HepG2 (cell line): ENCODE results near the gene C11orf54. TPM values are rescaled to one million over a fixed set of nuclear protein-coding genes. Genes with fewer than 3 reads are reported as not detected.

Experiments
- ATAC-seq: fragments of 200-7000 bp; cut with Tn5 transposase; 3 replicates; pipeline ENCODE4 v1.9.1; 2020; ENCODE audit warnings: mild to moderate bottlenecking, moderate library complexity
- BruUV-seq: library from RNA; stranded (reverse); fragments of 400-500 nt; replicated peaks from 2 replicates; lab custom pipeline; 2021; lab: Mats Ljungman, UMichigan
- CTCF ChIA-PET: fragments of 300-600 bp; formaldehyde crosslinking; extraction: SDS; loops from one replicate; lab custom pipeline; 2021; ENCODE audit warnings: low total read pairs, inconsistent platforms, low intra/inter-chr PET ratio; lab: Yijun Ruan, JAX
- POLR2A ChIA-PET: fragments of 350-600 bp; sonication (Branson Sonifier 250); formaldehyde crosslinking; loops from one replicate; lab custom pipeline; 2020; ENCODE audit warnings: antibody characterized with exemption, inconsistent platforms; lab: Yijun Ruan, JAX
- DNase-seq: peaks from one replicate; pipeline ENCODE4 v3.0.0-alpha.2; 2015; ENCODE audit warnings: low spot score
- FAIRE-seq: peaks from 3 replicates; lab custom pipeline; 2011; peaks lifted over from hg19 to GRCh38; lab: Jason Lieb, UNC
- H2AFZ ChIP-seq: one replicate; pipeline ENCODE4 v1.6.1; 2011; ENCODE audit warnings: low read length, inconsistent platforms
- H3K27ac ChIP-seq: fragments of 300-600 bp; 3 replicates; pipeline ENCODE4 v1.8.0; 2011; ENCODE audit warnings: mixed run types, mild to moderate bottlenecking, mixed read lengths, low read length, inconsistent platforms; ENCODE audit not compliant: insufficient read depth; ENCODE audit errors: extremely low read length
- H3K27me3 ChIP-seq, 2 experiments: fragments of 200-600 bp in 1 of 2; 2 replicates in 1 of 2; 3 replicates in 1 of 2; pipeline versions ENCODE4 v1.6.0 to v1.8.0; 2011; ENCODE audit warnings: low read length in 2 of 2, mild to moderate bottlenecking in 2 of 2, moderate library complexity in 2 of 2, inconsistent platforms in 1 of 2; ENCODE audit not compliant: insufficient read depth in 2 of 2, control insufficient read depth in 1 of 2
- H3K36me3 ChIP-seq, 2 experiments: fragments of 200-600 bp in 1 of 2; replicated peaks in 1 of 2; 2 replicates in 1 of 2; 3 replicates in 1 of 2; pipeline versions ENCODE4 v1.5.1 to v1.8.0; 2011; ENCODE audit warnings: low read length in 2 of 2, inconsistent platforms in 1 of 2; ENCODE audit not compliant: insufficient read depth in 2 of 2, control insufficient read depth in 1 of 2
- H3K4me1 ChIP-seq: 2 replicates; pipeline ENCODE4 v1.5.1; 2012; ENCODE audit warnings: low read length, inconsistent platforms; ENCODE audit not compliant: insufficient read depth
- H3K4me2 ChIP-seq: 2 replicates; pipeline ENCODE4 v1.6.0; 2011; ENCODE audit warnings: low read depth, low read length, inconsistent platforms
- H3K4me3 ChIP-seq, 3 experiments: fragments of 200-600 bp in 1 of 3; sonication (generic), shearing (Covaris generic) in 1 of 3; replicated peaks in 1 of 3; 2 replicates each; pipeline ENCODE4 v1.5.1; 2011 to 2016; ENCODE audit warnings: low read length in 3 of 3, inconsistent platforms in 2 of 3, low read depth in 2 of 3, mild to moderate bottlenecking in 2 of 3, control low read depth in 1 of 3, mixed read lengths in 1 of 3; ENCODE audit not compliant: insufficient read depth in 1 of 3
- H3K79me2 ChIP-seq: one replicate; pipeline ENCODE4 v1.6.1; 2011; ENCODE audit warnings: low read length, inconsistent platforms; ENCODE audit not compliant: insufficient read depth
- H3K9ac ChIP-seq: 2 replicates; pipeline ENCODE4 v1.6.0; 2011; ENCODE audit warnings: mild to moderate bottlenecking, low read depth, low read length, inconsistent platforms; ENCODE audit not compliant: insufficient read depth
- H3K9me3 ChIP-seq: 2 replicates; pipeline ENCODE4 v1.5.1; 2012; ENCODE audit warnings: mild to moderate bottlenecking, low read length
- H4K20me1 ChIP-seq: 2 replicates; pipeline ENCODE4 v1.6.0; 2011; ENCODE audit warnings: inconsistent platforms, mild to moderate bottlenecking, low read length, moderate library complexity; ENCODE audit not compliant: insufficient read depth
- ATF2 ChIP-seq: sonication (generic); formaldehyde crosslinking; IDR thresholded peaks from 2 replicates; pipeline ENCODE4 v1.4.0; 2020; ENCODE audit warnings: missing genetic modification reagents
- CREB1 ChIP-seq, 2 experiments: fragments of 450-650 bp in 1 of 2; IDR thresholded peaks; 2 replicates each; pipeline ENCODE4 v1.6.1; 2016 to 2017; ENCODE audit warnings: control low read depth in 1 of 2, mild to moderate bottlenecking in 1 of 2, missing compliant biosample characterization in 1 of 2, missing genetic modification characterization in 1 of 2
- HOXA7 ChIP-seq: sonication (generic); formaldehyde crosslinking; IDR thresholded peaks from 2 replicates; pipeline ENCODE4 v1.8.1; 2022; ENCODE audit warnings: mild to moderate bottlenecking, missing genetic modification reagents, moderate library complexity
- JARID2 ChIP-seq: sonication (generic); formaldehyde crosslinking; IDR thresholded peaks from 2 replicates; pipeline ENCODE4 v1.8.1; 2023; ENCODE audit warnings: missing genetic modification reagents, inconsistent platforms; ENCODE audit not compliant: insufficient replicate concordance
- NAIF1 ChIP-seq: sonication (generic); formaldehyde crosslinking; IDR thresholded peaks from 2 replicates; pipeline ENCODE4 v1.5.0; 2020; ENCODE audit warnings: mild to moderate bottlenecking, missing genetic modification reagents, borderline replicate concordance
- NFE2 ChIP-seq: sonication (generic); formaldehyde crosslinking; IDR thresholded peaks from 2 replicates; pipeline ENCODE4 v1.4.0; 2020; ENCODE audit warnings: missing genetic modification reagents
- NFE2L1 ChIP-seq: sonication (generic); formaldehyde crosslinking; IDR thresholded peaks from 2 replicates; pipeline ENCODE4 v1.4.0; 2020; ENCODE audit warnings: missing genetic modification reagents, mild to moderate bottlenecking, borderline replicate concordance
- NFKB2 ChIP-seq: sonication (generic); formaldehyde crosslinking; IDR thresholded peaks from 2 replicates; pipeline ENCODE4 v1.4.0; 2020; ENCODE audit warnings: missing genetic modification reagents, borderline replicate concordance
- PITX1 ChIP-seq: sonication (generic); formaldehyde crosslinking; IDR thresholded peaks from 2 replicates; pipeline ENCODE4 v1.5.1; 2020; ENCODE audit warnings: mild to moderate bottlenecking, missing genetic modification reagents
- SETDB1 ChIP-seq: sonication (generic); formaldehyde crosslinking; IDR thresholded peaks from 2 replicates; pipeline ENCODE4 v1.5.1; 2020; ENCODE audit warnings: missing genetic modification reagents, mild to moderate bottlenecking, borderline replicate concordance
- SIN3B ChIP-seq: fragments of 150-350 bp; IDR thresholded peaks from 2 replicates; pipeline ENCODE4 v1.6.1; 2014; ENCODE audit warnings: low read length
- SNRNP70 ChIP-seq: fragments of 200-400 bp; formaldehyde crosslinking; IDR thresholded peaks from 2 replicates; pipeline ENCODE4 v1.6.1; 2017; ENCODE audit warnings: mild to moderate bottlenecking, low read depth, low read length, moderate library complexity
- TFAP4 ChIP-seq: sonication (generic); IDR thresholded peaks from 2 replicates; pipeline ENCODE4 v1.6.1; 2016; ENCODE audit warnings: low read depth, borderline replicate concordance
- U2AF2 ChIP-seq: fragments of 200-400 bp; formaldehyde crosslinking; IDR thresholded peaks from 2 replicates; pipeline ENCODE4 v1.6.1; 2017; ENCODE audit warnings: low read depth, mild to moderate bottlenecking, low read length
- ZBTB46 ChIP-seq: sonication (generic); formaldehyde crosslinking; IDR thresholded peaks from 2 replicates; pipeline ENCODE4 v1.4.0; 2020; ENCODE audit warnings: mild to moderate bottlenecking, missing genetic modification reagents, borderline replicate concordance
- ZKSCAN5 ChIP-seq: sonication (generic); formaldehyde crosslinking; IDR thresholded peaks from 2 replicates; pipeline ENCODE4 v1.5.1; 2020; ENCODE audit warnings: mild to moderate bottlenecking, missing genetic modification reagents
- ZNF225 ChIP-seq: sonication (generic); formaldehyde crosslinking; IDR thresholded peaks from 2 replicates; pipeline ENCODE4 v1.4.0; 2020; ENCODE audit warnings: mild to moderate bottlenecking, missing genetic modification reagents
- ZNF333 ChIP-seq: sonication (generic); formaldehyde crosslinking; IDR thresholded peaks from 2 replicates; pipeline ENCODE4 v1.4.0; 2020; ENCODE audit warnings: mild to moderate bottlenecking, missing genetic modification reagents, borderline replicate concordance
- ZNF83 ChIP-seq: sonication (generic); formaldehyde crosslinking; IDR thresholded peaks from 2 replicates; pipeline ENCODE4 v1.4.0; 2020; ENCODE audit warnings: missing genetic modification reagents, mild to moderate bottlenecking, borderline replicate concordance
- WGBS: methylation state at CpG from one replicate; pipeline ENCODE4 v1.1.6; 2017; ENCODE audit warnings: low lambda C conversion rate; 5-methylcytosine and 5-hydroxymethylcytosine counted together
- in situ Hi-C: cut with HindIII; loops from 2 replicates; pipeline ENCODE4 v1.10.0; 2017; ENCODE audit warnings: low pct_unique_long_range_greater_than_20kb; ENCODE audit not compliant: extremely low pct_ligation_motif_present
- intact Hi-C: fragments of 100-400 bp; cut with micrococcal nuclease; formaldehyde crosslinking; loops from one replicate; pipeline ENCODE4 v1.10.0; 2022; ENCODE audit not compliant: unreplicated experiment
- polyA plus RNA-seq, 8 experiments: library from polyadenylated mRNA; depleted of rRNA in 3 of 8; stranded (reverse) in 7 of 8; unstranded in 1 of 8; fragments of >200 nt; fragmentation: Illumina TruSeq in 4 of 8; extraction: Trizol in 4 of 8; gene quantifications; 2 replicates each; pipeline versions ENCODE4 v1.2.1 to v1.2.3, GENCODE V29; 2011 to 2016; ENCODE audit warnings: low read depth in 4 of 8, missing spikeins in 1 of 8, mixed read lengths in 1 of 8; ENCODE audit not compliant: insufficient read depth in 1 of 8
- total RNA-seq, 5 experiments: library from RNA; depleted of rRNA; stranded (reverse); fragments of >200 nt; fragmentation: Illumina TruSeq; extraction: Trizol; gene quantifications; 2 replicates each; pipeline ENCODE4 v1.2.3, GENCODE V29; 2016; ENCODE audit warnings: low read depth in 1 of 5

Gene C11orf54
- total and polyA plus RNA-seq, 2 of the 13 experiments (the other 11 are each of a cell fraction or from before 2014, with no cell fraction given), result 42.7 to 50.1 TPM

GRCh38 chr11:93710239-93710638, 31.2 kb upstream of the C11orf54 start:
- no peak for FAIRE-seq
- DNase-seq, result no peak
- POLR2A ChIA-PET, result interaction anchor here (1.0 kb wide), 1 partner anchor 31 kb away, joined by 4 read pairs; the partner anchor contains the start of genes C11orf54 and TAF1D

More at GRCh38 chr11:93710239-93710638, 31.2 kb upstream of the C11orf54 start:
- no peak for ATAC-seq
- peaks cover 1% of the 10 kb centered on the region for H3K79me2 ChIP-seq
- H3K9me3 ChIP-seq, result peaks cover 17% of the 10 kb centered on the region; the same call in 1 of the 2 replicates
- in situ Hi-C loops, result no loop called here
- H3K27me3 ChIP-seq, result no peaks in the 10 kb centered on the region
- peaks cover 10 to 50% of the 10 kb centered on the region in 2 experiments for H3K36me3 ChIP-seq
- CTCF ChIA-PET, result no interaction called here
- H3K4me2 ChIP-seq, result no peak overlapping the region
- no peaks in the 10 kb centered on the region for H3K4me1 ChIP-seq
- no TSS peak for BruUV-seq
- no peak overlapping the region for H3K27ac ChIP-seq
- intact Hi-C loops, result no loop called here
- no peak overlapping the region for H3K4me3 ChIP-seq
- TF ChIP-seq ZBTB46 (CRISPR knock-in tag) (no peak), PITX1 (CRISPR knock-in tag) (no peak), SNRNP70 (no peak), ZNF83 (CRISPR knock-in tag) (no peak), JARID2 (CRISPR knock-in tag) (no peak), CREB1 (IDR thresholded peaks at IDR 0.05) (no peak), CREB1 (CRISPR knock-in tag; IDR thresholded peaks at IDR 0.05) (no peak), TFAP4 (no peak), SIN3B (no peak), U2AF2 (no peak), NFKB2 (CRISPR knock-in tag) (no peak), NFE2 (CRISPR knock-in tag) (no peak), ATF2 (CRISPR knock-in tag) (no peak), NFE2L1 (CRISPR knock-in tag) (no peak), HOXA7 (no peak), ZKSCAN5 (CRISPR knock-in tag) (no peak), ZNF333 (CRISPR knock-in tag) (no peak), SETDB1 (CRISPR knock-in tag) (no peak), ZNF225 (CRISPR knock-in tag) (no peak), NAIF1 (no peak)
- H4K20me1 ChIP-seq, result no peaks in the 10 kb centered on the region
- WGBS, result 81% methylated on average over 1 of the region's 1 CpG
- H2AFZ ChIP-seq, result no peak overlapping the region
- H3K9ac ChIP-seq, result no peak overlapping the region
